Sciatic nerve (tissue), 2 donors: ENCODE results near the gene CAMSAP2. TPM values are rescaled to one million over a fixed set of nuclear protein-coding genes. Genes with fewer than 3 reads are reported as not detected.
A peak's percentile ranks its signal among the peaks of the same experiment; 100 is the strongest.

Source experiments
- ATAC-seq: fragments of 200-7000 bp; cut with Tn5 transposase; one replicate; pipeline ENCODE4 v1.9.1; 2020; ENCODE audit warnings: mild to moderate bottlenecking, moderate library complexity
- DNase-seq: peaks from one replicate; pipeline ENCODE4 v3.0.0-alpha.2; 2020; ENCODE audit warnings: low spot score
- intact Hi-C: fragments of 100-400 bp; cut with DNase I; formaldehyde crosslinking; loops from one replicate; pipeline ENCODE4 v1.14.2; 2022
- total RNA-seq: library from RNA; stranded (reverse); fragmentation: NEBNext Ultra II Directional; extraction: Animal tissue kit (Norgen Biotek cat#: 25700); gene quantifications from one replicate; pipeline ENCODE4 v1.2.1, GENCODE V29; 2021
- donor health status: DM: no; HTN: no; CAD: no.
- donor health status: DM: no; HTN: no; CAD: no.

CAMSAP2 gene
- total RNA-seq, 1 donor from 2014 or later, result 45.4 TPM

DNA sequence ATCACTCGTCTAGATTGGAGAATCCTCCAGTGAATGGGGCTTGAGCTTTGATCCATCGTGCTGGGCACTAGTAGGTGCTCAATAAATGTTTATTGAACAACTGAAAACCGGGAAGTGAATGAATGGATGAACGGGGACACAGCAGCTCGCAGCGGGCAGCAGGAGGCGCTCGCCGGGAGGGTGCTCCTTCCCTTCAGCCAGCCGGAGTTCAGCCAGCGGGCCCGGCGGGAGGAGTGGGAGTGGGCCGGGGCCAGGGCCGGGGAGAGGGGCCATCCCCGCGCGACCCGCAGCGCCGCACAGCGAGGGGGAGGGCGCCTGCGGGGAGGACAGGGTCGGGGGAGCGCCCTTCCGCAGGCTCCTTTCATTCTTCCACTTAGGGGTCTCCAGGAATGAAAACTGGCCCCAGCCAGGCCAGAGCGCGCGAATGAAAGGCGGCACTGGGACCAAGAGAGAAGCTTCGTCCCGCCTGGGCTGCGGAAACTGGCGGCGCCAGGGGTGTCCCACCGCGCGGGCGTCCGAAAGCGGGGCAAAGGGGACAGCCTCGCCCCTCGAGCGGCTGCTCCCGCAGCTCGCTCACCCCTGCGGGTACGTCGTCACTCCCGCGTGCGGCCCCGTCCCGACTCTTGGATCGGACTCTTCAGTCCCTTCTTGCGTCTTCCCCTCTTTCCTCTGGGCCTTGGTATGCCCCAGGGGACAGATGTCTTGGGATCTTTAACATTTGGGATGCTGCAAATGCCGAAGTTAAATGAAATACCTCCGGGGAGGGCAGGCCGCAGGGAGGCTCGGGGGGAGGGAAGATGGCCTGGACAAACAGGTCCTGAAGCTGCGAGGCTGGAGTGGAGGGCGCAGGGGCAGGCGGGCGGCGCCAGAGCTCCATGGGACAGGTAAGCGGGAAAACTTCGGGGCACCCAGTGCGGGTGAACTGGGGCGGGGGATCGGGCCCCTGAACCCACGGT is 152.4 kb downstream of the CAMSAP2 start:
- ATAC-seq (peak; percentile 6), DNase-seq (no peak)
- intact Hi-C loops, result no loop called here

DNA sequence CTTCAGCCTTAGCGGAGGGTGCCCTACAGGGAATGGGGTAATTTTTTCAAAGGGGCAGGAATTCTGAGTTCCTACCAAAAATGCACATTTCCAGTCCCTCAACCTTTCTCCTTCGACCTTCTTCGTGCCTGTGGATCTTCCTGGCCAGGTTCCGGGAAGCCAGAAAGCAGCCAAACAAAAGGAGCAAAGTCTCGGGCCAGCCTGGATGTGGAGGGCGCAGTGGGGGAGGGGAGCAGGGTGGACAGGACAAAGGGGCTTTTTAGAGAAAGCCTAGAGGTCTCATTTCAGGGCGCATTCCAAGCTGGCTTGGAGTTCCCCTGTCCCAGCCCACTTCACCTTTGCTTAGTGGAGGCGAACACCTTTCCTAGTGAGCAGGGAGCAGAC is 153.1 kb downstream of the CAMSAP2 start:
- intact Hi-C loops, result no loop called here
- DNase-seq (no peak), ATAC-seq (no peak)

DNA sequence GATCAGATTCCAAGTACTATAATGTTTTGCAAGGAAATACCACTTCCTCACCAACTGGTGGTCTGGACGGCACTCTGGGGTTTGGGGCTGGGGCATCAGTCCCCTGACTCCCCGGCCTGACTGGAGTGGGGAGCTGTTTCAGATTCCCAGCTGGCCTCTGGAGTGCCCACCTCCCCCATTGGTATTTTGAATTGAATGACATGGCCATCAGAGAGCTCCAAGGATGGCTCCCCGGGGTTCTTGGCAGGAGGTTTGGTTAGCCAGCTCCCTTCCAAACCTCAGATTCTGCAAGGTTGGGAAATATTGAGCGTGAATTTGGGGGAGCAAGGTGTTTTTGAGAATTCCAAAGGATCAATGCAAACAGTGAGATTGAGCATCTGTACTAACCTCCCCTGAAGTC is 153.9 kb downstream of the CAMSAP2 start:
- intact Hi-C loops, result no loop called here
- no peak for ATAC-seq
- no peak for DNase-seq

DNA sequence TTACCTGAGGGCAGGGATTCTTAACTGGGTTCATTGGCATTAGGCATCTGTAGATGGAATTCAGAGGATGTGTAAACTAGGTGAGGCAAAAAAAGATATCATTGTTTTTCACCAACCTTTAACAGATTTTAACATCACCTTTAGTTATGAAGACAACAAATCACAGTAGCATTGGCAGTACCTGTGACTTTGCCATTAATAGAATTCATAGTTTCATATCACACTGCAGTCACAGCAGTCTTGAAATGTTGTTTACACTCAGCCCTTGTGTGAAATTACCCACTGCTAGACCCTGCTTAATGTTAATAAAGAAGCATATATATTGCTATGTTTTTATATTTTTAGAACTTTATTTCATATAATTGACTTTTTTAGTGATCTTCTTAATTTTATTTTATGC is 154.3 kb downstream of the CAMSAP2 start:
- no peak for DNase-seq
- intact Hi-C loops, result no loop called here

DNA sequence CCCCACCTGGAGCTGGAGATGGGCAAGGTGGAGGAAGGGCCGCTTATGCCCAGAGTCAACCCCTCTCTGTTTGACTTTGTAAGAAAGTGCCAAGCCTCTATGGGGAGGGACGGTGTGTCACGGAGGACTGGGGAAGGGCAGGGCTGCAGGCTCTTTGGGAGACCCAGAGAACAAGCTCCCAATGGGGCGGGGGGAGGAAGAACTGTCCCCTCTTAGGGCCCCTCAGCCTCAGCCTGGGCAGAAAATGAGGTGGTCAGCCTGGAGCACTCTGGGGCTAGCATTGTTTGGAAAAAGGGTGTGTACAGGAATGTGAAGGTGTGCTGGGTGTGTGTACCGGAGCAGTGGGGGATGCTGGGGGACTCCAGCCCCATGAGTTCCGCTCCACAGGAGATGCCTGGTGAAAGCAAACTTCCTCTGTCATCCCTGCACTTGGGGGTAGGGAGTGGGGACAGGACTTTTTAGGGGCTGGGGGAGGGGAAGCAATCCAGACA is 154.8 kb downstream of the CAMSAP2 start:
- DNase-seq (no peak), ATAC-seq (no peak)

More for the DNA sequence above, 154.3 kb downstream of the CAMSAP2 start:
- no peak for ATAC-seq

DNA sequence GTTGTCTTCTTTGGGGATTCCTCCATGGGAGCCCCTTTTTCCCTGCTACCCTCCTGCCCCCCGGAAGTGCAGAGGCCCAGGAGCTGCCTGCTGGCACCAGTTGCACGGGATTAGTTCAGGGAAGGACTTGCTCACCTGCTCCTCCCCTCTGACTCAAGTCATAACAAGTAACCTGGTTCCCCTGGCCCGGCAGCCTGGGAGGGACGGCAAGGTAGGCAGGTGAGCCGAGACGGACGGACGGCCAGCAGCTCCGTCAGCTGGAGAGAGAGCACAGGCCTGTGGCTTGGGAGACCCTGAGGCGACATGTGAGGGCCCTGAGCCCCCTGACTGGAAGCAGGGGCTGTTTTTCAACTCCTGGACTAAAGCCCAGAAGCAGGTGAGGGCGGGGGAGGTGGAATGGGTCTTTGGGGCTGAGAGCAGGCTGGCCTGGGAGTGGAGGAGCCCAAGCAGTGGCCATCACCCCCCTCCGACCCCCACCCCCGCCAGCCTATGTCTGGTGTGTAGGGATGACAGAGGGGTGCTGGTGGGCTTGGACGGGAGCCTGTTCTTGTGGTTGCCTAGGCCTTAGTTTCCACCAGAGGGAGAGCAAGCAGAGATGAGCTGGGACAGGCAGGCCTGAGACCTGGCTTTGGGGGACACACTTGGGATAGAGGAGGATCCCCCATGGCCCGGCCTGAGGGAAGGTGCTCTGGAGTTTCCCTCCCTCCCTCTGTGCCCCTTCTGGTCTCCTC is 156.2 kb downstream of the CAMSAP2 start, which contains the start of gene INAVA:
INAVA (plus strand) TSS at position 189 of the 731 bp plus-strand sequence. CDS start 3,501 bp downstream, outside the sequence.
- no peak for DNase-seq
- intact Hi-C loops, result no loop called here
- ATAC-seq, result no peak

More for the DNA sequence above, 154.8 kb downstream of the CAMSAP2 start:
- intact Hi-C loops, result no loop called here

DNA sequence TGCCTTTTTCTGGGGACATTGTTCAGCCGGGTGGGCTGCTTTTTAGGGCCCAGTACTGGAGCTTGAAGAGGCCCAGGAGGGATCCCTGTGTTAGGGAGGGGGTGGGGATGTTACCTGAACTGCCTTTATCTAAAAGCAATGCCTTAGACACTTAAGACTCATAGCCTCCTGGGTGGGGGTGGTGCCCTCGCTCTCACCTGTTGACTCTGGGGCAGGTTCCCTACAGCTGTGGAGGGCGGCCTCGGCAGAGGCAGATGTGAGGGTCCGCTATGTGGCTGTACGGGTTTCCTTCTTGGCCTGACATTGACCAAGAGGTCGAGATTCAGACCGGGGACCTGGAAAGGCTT is 156.7 kb downstream of the CAMSAP2 start:
- ATAC-seq (no peak), DNase-seq (no peak)
- intact Hi-C loops, result no loop called here

DNA sequence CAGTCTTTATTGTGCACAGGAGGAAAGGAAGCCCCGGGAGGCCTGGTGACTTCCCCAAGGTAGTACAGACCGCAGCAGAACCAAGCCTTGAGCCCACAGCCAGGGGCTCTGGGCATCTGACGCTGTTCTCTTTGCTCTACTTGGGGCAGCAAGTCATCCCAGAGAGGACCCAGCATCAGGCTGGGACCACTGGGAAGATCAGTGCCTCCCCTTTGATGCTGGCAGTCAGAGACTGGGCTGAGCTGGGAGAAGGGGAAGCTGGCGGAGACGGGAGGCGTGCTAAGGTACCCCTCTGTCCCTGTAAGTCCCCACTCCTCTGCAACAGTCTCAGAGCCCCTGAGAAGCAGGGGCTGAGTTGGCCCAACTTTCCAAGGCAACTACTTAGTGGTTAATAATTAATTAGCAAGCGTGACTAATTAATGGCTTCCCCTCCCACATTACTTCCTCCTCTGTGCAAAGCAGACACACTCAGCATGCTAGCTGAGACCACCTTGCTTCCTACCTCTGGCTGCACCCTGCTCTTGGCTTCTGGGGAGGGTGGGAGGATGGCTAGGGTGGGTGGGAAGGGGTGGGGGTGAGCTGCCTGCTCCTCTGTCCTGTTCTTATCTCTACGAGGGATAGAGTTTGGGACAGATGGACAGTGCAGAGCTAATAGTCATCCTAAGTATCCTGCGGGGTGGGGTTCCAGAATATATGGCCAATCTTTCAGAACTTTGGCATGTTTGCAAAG is 157.3 kb downstream of the CAMSAP2 start:
- DNase-seq, result no peak
- intact Hi-C loops, result no loop called here
- no peak for ATAC-seq

DNA sequence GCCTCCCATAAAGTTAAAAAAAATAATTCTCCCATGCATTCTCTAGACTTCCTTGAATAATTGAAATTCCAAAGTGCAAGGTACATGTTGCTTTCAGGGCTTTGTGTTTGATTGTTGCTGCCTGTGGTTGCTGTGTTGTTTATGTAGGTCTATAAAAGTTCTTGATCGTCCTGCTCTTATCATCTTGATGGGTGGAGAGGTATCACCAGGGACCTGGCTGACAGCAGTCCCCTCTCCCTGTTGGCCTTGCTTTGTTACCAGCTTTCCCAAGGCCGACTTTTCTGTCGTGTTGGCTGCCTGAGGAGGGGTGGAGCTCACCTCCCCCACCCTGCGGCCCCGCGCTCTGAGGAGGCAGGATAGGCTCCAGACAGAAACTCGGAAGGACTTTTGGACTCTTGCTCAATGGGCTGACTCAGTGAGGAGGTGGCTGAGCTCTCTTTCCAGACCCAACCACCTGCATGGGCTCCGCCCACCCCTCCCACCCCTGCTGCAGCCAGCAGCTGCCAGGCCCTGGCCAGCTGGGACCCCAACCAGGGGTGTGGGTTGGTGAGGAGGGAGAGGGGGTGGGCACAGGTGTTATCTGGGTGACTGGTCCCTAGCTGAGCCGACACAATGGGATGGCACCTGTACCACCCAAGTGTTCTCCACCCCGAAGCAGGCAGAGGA is 158.0 kb downstream of the CAMSAP2 start:
- DNase-seq (no peak), ATAC-seq (no peak)
- intact Hi-C loops, result no loop called here

DNA sequence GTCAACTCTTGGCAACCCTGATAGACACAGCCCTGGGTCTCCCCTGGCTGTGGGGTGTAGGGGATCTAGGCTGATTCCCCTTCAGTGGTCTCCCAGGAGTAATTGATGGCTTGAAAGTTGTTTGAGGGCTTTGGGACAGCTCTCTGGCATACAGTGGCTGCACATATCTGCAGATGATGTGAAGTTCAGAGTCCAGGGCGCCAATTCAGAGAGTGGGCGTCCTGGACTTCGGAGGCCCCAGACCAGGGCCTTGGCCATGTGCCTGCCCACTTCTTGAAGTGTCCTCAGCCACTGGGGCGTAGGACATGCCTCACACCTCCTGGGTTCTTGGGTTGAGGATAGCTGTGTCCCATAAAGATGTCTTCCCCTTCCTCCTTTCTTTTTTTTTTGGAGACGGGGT is 158.6 kb downstream of the CAMSAP2 start:
- DNase-seq (no peak), ATAC-seq (no peak)
- intact Hi-C loops, result no loop called here

DNA sequence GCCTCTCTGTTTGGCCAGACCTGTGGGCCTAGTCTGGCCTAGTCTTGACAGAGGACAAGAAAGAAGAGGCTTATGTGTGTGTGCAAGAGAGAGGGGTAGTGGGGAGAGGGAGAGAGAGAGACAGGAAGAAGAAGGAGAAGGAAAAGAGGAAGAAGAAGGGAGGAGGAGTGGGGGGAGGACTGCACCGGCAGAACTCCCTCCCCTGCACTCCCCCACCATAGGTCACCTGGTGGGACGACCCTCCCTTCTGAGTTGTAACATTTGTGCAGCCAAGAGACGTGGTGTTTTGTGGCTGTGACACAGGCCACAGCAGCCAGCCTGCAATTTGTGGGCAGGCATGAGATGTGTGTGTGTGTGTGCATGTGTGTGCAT is 160.3 kb downstream of the CAMSAP2 start:
- DNase-seq, result no peak
- ATAC-seq, result no peak
- intact Hi-C loops, result no loop called here

DNA sequence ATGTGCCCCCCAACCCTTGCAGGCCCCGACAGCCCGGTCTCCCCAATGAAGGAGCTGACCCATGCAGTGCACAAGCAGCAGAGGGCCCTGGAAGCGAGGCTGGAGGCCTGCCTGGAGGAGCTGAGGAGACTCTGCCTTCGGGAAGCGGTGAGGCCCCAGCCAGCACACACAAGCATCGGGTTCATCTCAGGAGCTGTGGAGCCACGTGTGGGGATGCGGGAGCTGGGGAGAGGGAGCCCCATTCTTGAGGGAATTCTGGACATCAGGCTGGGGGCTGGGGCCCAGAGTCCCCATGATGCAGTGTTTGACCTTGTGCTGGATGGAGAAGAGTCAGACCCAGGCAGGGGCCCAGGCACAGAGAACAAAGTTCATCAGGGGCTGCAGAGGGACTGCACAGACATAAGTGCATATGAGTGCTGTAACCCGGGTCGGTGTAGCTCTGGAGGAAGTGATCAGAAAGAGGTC is 160.8 kb downstream of the CAMSAP2 start:
- ATAC-seq (no peak), DNase-seq (no peak)
- intact Hi-C loops, result no loop called here

DNA sequence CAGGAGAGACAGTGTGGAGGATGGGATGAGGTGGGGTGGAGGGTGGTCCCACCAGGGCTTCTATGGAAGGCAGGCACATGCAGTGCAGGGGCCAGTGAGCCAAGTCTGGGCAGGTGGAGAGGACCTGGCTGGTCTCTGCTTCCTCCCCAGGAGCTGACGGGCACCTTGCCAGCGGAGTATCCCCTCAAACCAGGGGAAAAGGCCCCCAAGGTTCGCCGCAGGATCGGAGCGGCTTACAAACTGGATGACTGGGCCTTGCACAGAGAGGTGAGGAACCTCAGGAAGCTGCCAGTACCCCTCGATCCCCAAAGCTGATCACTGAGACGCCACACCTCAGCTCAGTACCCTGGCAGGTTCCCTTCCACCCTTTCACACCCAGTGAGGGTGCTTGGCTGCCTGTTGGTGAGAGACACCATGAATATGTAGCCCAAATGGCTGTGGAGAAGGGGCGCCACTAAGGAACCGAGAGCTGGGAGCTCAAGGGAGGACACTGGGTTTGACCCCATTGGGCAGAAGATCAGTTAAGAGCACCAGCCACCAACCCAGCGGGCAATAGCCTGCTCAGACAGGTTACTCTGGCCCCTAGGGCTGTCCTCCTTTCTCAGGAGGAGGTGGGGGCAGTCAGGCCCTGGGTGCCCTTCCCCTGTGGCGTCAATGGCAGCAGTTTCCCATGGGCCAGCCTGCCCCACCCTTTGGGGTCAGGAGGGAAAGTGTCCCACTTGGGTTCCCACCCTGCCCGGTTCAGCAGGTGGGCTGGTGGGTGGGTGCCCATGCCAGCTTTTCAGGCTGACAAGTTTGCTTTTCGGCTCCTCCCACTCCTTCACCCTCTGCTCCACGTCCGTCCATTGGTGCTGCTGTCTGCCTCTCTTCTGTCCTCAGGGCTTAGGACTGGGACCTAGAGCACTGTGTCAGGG is 161.5 kb downstream of the CAMSAP2 start:
- intact Hi-C loops, result no loop called here
- DNase-seq (no peak), ATAC-seq (no peak)

DNA sequence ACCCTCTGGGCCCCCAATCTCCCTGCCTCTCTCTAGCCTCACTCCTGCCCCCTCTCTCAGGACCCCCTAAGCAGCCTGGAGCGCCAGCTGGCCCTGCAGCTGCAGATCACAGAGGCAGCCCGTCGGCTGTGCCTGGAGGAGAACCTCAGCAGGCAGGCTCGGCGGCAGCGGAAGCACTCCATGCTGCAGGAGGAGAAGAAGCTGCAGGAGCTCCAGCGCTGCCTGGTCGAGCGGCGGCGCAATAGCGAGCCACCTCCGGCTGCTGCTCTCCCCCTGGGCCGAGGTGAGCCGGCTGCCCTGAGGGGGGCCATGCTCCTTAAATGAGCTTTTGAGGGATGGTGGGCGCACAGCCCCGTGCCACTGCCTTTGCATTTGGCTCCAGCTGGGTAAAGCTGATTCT is 162.2 kb downstream of the CAMSAP2 start:
- intact Hi-C loops, result no loop called here
- DNase-seq (no peak), ATAC-seq (no peak)

DNA sequence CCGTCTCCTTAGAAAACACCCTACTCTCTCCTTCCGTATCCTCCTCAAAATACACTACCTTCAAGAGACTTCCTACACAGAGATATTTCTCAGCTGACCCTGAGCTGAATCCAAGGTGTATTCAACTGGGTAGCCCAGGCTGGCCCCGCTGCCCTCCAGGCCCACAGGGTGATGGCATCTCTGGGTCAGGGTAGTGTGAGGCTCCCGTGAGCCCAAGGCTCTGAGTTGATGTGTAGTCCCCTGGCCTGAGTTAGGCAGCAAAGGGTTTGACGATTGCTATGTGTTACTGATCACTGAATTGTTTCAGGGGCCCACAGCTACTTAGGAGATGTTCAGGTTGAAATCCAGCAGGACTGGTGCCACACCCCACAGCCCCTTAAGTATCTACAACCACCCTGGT is 162.7 kb downstream of the CAMSAP2 start:
- intact Hi-C loops, result no loop called here
- ATAC-seq, result no peak
- no peak for DNase-seq

DNA sequence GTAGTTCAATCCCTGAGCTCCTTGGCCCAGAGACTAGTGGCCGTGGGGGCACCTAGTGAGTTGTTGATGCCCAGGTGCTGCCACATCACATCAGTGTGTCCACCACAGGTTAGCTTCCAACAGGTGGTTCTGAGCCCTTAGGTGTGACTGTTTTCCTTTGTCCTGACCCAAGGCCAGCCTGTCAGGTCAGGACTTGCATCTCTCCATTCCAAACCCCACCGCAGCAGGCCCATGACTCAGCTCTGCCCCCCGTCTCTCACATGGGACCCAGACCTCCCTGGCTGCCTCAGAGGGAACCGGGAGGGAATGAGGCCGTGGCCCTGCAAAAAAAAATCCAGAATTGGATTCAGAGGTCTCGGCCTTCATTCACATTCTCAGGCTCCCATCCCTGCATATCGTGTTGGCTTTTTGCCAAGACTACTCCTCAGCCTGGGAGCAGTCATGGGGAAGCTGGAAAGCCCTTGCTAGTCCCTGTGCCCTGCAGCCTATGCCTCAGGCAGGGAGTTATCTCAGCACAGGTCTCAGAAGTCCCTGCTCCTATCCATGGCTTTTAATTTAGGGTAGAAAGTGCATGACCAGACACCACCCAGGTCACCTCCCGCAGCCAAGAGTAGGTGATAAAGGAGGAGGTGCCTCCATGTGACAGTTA is 163.2 kb downstream of the CAMSAP2 start:
- ATAC-seq (no peak), DNase-seq (no peak)
- intact Hi-C loops, result no loop called here

DNA sequence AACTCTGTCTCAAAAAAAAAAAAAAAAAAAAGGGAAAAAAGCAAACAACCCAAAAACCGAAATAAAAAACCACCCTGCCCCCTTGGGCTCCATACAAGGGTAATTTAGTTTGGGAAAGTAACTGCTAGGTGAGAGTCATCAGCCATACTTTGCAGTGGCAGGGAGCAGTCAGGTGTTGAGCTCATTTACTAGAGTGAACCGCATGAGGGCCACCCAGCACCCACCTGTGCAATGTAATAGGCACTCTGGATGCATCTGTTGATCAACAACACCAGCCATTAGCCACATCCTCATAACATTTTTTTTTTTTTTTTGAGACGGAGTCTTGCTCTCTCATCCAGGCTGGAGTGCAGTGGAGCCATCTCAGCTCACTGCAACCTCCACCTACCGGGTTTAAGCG is 165.1 kb downstream of the CAMSAP2 start:
- ATAC-seq, result no peak
- no peak for DNase-seq
- intact Hi-C loops, result no loop called here
